ENCODE results near the gene NEURL1. TPM values are rescaled to one million over a fixed set of nuclear protein-coding genes. Genes with fewer than 3 reads are reported as not detected.
"Not testable (repeated sequence)": the region's sequence is repeated elsewhere in the genome, so short reads cannot be mapped to it uniquely, and the experiment has no call there.

NEURL1 gene
- total RNA-seq, 1 experiment from 2014 or later: 1.7 TPM

DNA sequence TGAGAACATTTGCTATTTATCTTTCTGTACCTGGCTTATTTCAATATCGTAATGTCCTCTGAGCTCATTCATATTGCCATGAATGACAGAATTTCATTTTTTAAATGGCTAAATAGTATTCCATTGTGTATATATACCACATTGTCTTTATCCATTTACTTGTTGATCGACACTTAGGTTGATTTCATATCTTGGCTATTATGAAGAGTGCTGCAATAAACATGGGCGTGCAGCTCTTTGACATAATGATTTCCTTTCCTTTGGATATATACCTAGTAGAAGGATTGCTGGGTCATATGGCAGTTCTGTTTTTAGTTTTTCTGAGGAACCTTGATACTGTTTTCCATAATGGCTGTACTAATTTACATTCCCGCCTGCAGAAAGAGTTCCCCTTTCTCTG, 30.2 kb downstream of the NEURL1 start:
- no peaks in the 10 kb centered on the region for H3K79me2 ChIP-seq (ENCODE audit: low read length)
- TF ChIP-seq, protein P1, sequence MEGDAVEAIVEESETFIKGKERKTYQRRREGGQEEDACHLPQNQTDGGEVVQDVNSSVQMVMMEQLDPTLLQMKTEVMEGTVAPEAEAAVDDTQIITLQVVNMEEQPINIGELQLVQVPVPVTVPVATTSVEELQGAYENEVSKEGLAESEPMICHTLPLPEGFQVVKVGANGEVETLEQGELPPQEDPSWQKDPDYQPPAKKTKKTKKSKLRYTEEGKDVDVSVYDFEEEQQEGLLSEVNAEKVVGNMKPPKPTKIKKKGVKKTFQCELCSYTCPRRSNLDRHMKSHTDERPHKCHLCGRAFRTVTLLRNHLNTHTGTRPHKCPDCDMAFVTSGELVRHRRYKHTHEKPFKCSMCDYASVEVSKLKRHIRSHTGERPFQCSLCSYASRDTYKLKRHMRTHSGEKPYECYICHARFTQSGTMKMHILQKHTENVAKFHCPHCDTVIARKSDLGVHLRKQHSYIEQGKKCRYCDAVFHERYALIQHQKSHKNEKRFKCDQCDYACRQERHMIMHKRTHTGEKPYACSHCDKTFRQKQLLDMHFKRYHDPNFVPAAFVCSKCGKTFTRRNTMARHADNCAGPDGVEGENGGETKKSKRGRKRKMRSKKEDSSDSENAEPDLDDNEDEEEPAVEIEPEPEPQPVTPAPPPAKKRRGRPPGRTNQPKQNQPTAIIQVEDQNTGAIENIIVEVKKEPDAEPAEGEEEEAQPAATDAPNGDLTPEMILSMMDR (conservative IDR thresholded peaks at IDR 0.05; ENCODE audit: low read depth, low read length): no peak
- TF ChIP-seq EZH2 (IDR thresholded peaks at IDR 0.05; ENCODE audit: low read length, unreplicated experiment) (no peak), EZH2phosphoT487 (IDR thresholded peaks at IDR 0.05; ENCODE audit: borderline replicate concordance, low read length) (no peak)
- BruUV-seq (replicated peaks): no TSS peak
- no peaks in the 10 kb centered on the region for H4K20me1 ChIP-seq (ENCODE audit: low read length)
- H3K27ac ChIP-seq (ENCODE audit: low read length): no peak overlapping the region
- no peaks in the 10 kb centered on the region for H3F3A ChIP-seq (ENCODE audit: low read length, unreplicated experiment)
- H3K36me3 ChIP-seq (ENCODE audit: low read depth, low read length): no peaks in the 10 kb centered on the region
- no peak overlapping the region for H3K9ac ChIP-seq (ENCODE audit: low read length)
- no peaks in the 10 kb centered on the region for H3K27me3 ChIP-seq (ENCODE audit: low read length)
- no peaks in the 10 kb centered on the region for H3K9me3 ChIP-seq (ENCODE audit: low read length)
- H3K9me2 ChIP-seq (replicated peaks; ENCODE audit: low read length): no peaks in the 10 kb centered on the region
- no peak overlapping the region for H2AFZ ChIP-seq (ENCODE audit: low read length)
- H3K4me1 ChIP-seq (ENCODE audit: insufficient read depth, low read length): peaks cover 15% of the 10 kb centered on the region
- DNase-seq: no peak
- no peak for ATAC-seq
- CTCF ChIA-PET: no interaction called here
- no peak overlapping the region for H3K4me3 ChIP-seq (ENCODE audit: low read length)
- H3K4me2 ChIP-seq (ENCODE audit: low read length): no peak overlapping the region
- intact Hi-C loops (cut with micrococcal nuclease): no loop called here
- POLR2A ChIA-PET (ENCODE audit: unreplicated experiment): no interaction called here

DNA sequence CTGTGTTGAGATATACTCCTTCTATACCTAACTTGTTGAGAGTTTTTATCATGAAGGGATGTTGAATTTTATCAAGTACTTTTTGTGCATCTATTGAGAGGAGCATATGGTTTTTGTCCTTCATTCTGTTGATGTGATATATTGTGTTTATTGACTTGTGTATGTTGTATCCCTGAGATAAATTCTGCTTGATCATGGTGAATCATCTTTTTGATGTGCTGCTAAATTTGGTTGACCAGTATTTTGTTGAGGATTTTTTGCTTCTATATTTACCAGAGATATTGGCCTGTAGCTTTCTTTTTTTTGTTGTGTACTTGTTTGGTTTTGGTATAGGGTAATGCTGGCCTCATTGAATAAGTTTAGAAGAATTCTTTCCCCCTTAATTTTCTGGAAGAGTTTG, 32.4 kb downstream of the NEURL1 start:
- Histone ChIP-seq H3K9me3 (ENCODE audit: low read length) (no peaks in the 10 kb centered on the region), H3F3A (ENCODE audit: low read length, unreplicated experiment) (peaks cover 3% of the 10 kb centered on the region), H3K4me3 (ENCODE audit: low read length) (no peak overlapping the region), H3K79me2 (ENCODE audit: low read length) (no peaks in the 10 kb centered on the region), H3K36me3 (ENCODE audit: low read depth, low read length) (no peaks in the 10 kb centered on the region), H3K9me2 (replicated peaks; ENCODE audit: low read length) (no peaks in the 10 kb centered on the region), H3K4me2 (ENCODE audit: low read length) (no peak overlapping the region), H3K9ac (ENCODE audit: low read length) (no peak overlapping the region), H4K20me1 (ENCODE audit: low read length) (no peaks in the 10 kb centered on the region), H2AFZ (ENCODE audit: low read length) (no peak overlapping the region), H3K27me3 (ENCODE audit: low read length) (no peaks in the 10 kb centered on the region), H3K4me1 (ENCODE audit: insufficient read depth, low read length) (peaks cover 18% of the 10 kb centered on the region), H3K27ac (ENCODE audit: low read length) (peak overlapping the region; percentile 74)
- POLR2A ChIA-PET (ENCODE audit: unreplicated experiment): no interaction called here
- TF ChIP-seq, protein P1 (conservative IDR thresholded peaks at IDR 0.05; ENCODE audit: low read depth, low read length): no peak
- no peak for ATAC-seq
- intact Hi-C loops (cut with micrococcal nuclease): no loop called here
- peak; percentile 11 for DNase-seq
- CTCF ChIA-PET: no interaction called here
- BruUV-seq (replicated peaks): no TSS peak

- H4K20me1 ChIP-seq (ENCODE audit: low read length); POLR2A ChIA-PET (ENCODE audit: unreplicated experiment); H3K36me3 ChIP-seq (ENCODE audit: low read depth, low read length); BruUV-seq (replicated peaks); CTCF ChIA-PET; H3K9me3 ChIP-seq (ENCODE audit: low read length); H3F3A ChIP-seq (ENCODE audit: low read length, unreplicated experiment); H3K27me3 ChIP-seq (ENCODE audit: low read length); intact Hi-C loops (cut with micrococcal nuclease); H3K4me3 ChIP-seq (ENCODE audit: low read length); H2AFZ ChIP-seq (ENCODE audit: low read length); H3K9me2 ChIP-seq (replicated peaks; ENCODE audit: low read length); H3K79me2 ChIP-seq (ENCODE audit: low read length); H3K4me2 ChIP-seq (ENCODE audit: low read length): not testable (repeated sequence)
- H3K9ac ChIP-seq (ENCODE audit: low read length): peak overlapping the region; percentile 16; the same call in 1 of the 2 replicates
- ATAC-seq: peak; percentile 78
- peaks cover 18% of the 10 kb centered on the region for H3K4me1 ChIP-seq (ENCODE audit: insufficient read depth, low read length)
- H3K27ac ChIP-seq (ENCODE audit: low read length): peak overlapping the region; percentile 74
- DNase-seq: peak; percentile 78
These were observed 34.0 kb downstream of the NEURL1 start for GRCh38 chr10:103527476-103527875.

Data from PC-3 (cell line).